GM11168 (cell line): ENCODE data around the gene SLC39A1.

Experiments
- in situ Hi-C: fragments of 300-500 bp; cut with MboI; formaldehyde crosslinking; loops from one replicate; pipeline ENCODE4 v1.12.0; 2022; ENCODE audit warnings: low sequenced_read_pairs; ENCODE audit not compliant: unreplicated experiment

The SLC39A1 gene

GRCh38 chr1:153934746-153935145 is 28.6 kb downstream of the SLC39A1 start:
- in situ Hi-C loops = no loop called here

GRCh38 chr1:153933955-153934354 is 29.4 kb downstream of the SLC39A1 start:
- in situ Hi-C loops = no loop called here

- in situ Hi-C loops = no loop called here
Measured at GRCh38 chr1:153933430-153933829, 29.9 kb downstream of the SLC39A1 start.

GRCh38 chr1:153932156-153933131 is 30.9 kb downstream of the SLC39A1 start:
- in situ Hi-C loops = no loop called here

- in situ Hi-C loops = no loop called here
Measured at GRCh38 chr1:153929981-153930948, 33.1 kb downstream of the SLC39A1 start.

GRCh38 chr1:153929426-153929825 is 33.9 kb downstream of the SLC39A1 start:
- in situ Hi-C loops = no loop called here

GRCh38 chr1:153928791-153929341 is 34.5 kb downstream of the SLC39A1 start:
- in situ Hi-C loops = no loop called here

GRCh38 chr1:153928245-153928644 is 35.1 kb downstream of the SLC39A1 start:
- in situ Hi-C loops = no loop called here

GRCh38 chr1:153926405-153926804 is 36.9 kb downstream of the SLC39A1 start:
- in situ Hi-C loops = no loop called here

GRCh38 chr1:153922972-153923925 is 40.1 kb downstream of the SLC39A1 start, which contains the start of gene GATAD2B:
Gene GATAD2B (minus strand): TSS chr1:153922972. CDS start chr1:153828347, 94,625 bp downstream.
- in situ Hi-C loops = loop anchor here (5.0 kb wide), 1 partner anchor 126 kb away; no protein-coding TSS in a partner anchor

- in situ Hi-C loops = loop anchor here (5.0 kb wide), 1 partner anchor 125 kb away; no protein-coding TSS in a partner anchor
Measured at GRCh38 chr1:153922076-153922971, 41.0 kb downstream of the SLC39A1 start.

GRCh38 chr1:153921803-153922075 is 41.6 kb downstream of the SLC39A1 start:
- in situ Hi-C loops = loop anchor here (5.0 kb wide), 1 partner anchor 124 kb away; no protein-coding TSS in a partner anchor

- in situ Hi-C loops = loop anchor here (5.0 kb wide), 1 partner anchor 124 kb away; no protein-coding TSS in a partner anchor
Measured at GRCh38 chr1:153921080-153921802, 42.1 kb downstream of the SLC39A1 start.

- in situ Hi-C loops = loop anchor here (5.0 kb wide), 1 partner anchor 123 kb away; no protein-coding TSS in a partner anchor
Measured at GRCh38 chr1:153919876-153920852, 43.2 kb downstream of the SLC39A1 start.

- in situ Hi-C loops = no loop called here
Measured at GRCh38 chr1:153916297-153916696, 47.0 kb downstream of the SLC39A1 start.

GRCh38 chr1:153912349-153912748 is 51.0 kb downstream of the SLC39A1 start:
- in situ Hi-C loops = no loop called here
